ENCODE measurements around the gene POU2F3.

The POU2F3 gene

DNA sequence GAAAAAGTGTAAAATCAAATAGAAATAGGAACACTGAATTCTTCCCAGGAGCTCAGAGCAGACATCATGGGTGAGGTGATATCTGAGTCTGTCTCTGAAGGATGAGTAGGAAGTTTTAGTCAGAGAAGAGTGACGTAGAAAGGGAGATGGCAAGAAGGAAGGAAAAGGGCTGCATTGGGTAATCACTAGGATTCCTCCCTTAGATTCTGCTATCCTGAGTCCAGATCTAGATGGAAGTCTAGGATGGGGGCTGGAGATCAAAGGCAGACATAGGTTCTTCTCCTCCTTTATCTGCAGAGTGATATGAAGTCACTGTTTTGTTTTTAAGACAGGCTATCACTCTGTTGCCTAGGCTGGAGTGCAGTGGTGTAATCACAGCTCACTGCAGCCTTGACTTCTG, 30.4 kb downstream of the POU2F3 start:
- TF ChIP-seq FOXP2 (optimal IDR thresholded peaks at IDR 0.05; ENCODE audit: borderline replicate concordance, extremely low read depth, extremely low read length, insufficient read depth) (no peak), TAF1 (IDR thresholded peaks at IDR 0.05; ENCODE audit: borderline replicate concordance, insufficient read depth, low read length) (no peak), POLR2AphosphoS5 (IDR thresholded peaks at IDR 0.05; ENCODE audit: low read depth, low read length) (no peak), SIN3A (IDR thresholded peaks at IDR 0.05; ENCODE audit: borderline replicate concordance, insufficient read depth, low read length) (no peak)
- TF ChIP-seq, protein P1, sequence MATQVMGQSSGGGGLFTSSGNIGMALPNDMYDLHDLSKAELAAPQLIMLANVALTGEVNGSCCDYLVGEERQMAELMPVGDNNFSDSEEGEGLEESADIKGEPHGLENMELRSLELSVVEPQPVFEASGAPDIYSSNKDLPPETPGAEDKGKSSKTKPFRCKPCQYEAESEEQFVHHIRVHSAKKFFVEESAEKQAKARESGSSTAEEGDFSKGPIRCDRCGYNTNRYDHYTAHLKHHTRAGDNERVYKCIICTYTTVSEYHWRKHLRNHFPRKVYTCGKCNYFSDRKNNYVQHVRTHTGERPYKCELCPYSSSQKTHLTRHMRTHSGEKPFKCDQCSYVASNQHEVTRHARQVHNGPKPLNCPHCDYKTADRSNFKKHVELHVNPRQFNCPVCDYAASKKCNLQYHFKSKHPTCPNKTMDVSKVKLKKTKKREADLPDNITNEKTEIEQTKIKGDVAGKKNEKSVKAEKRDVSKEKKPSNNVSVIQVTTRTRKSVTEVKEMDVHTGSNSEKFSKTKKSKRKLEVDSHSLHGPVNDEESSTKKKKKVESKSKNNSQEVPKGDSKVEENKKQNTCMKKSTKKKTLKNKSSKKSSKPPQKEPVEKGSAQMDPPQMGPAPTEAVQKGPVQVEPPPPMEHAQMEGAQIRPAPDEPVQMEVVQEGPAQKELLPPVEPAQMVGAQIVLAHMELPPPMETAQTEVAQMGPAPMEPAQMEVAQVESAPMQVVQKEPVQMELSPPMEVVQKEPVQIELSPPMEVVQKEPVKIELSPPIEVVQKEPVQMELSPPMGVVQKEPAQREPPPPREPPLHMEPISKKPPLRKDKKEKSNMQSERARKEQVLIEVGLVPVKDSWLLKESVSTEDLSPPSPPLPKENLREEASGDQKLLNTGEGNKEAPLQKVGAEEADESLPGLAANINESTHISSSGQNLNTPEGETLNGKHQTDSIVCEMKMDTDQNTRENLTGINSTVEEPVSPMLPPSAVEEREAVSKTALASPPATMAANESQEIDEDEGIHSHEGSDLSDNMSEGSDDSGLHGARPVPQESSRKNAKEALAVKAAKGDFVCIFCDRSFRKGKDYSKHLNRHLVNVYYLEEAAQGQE (IDR thresholded peaks at IDR 0.05; ENCODE audit: insufficient read depth in 1 of 2, low read depth in 2 of 2, low read length in 2 of 2): no peak

DNA sequence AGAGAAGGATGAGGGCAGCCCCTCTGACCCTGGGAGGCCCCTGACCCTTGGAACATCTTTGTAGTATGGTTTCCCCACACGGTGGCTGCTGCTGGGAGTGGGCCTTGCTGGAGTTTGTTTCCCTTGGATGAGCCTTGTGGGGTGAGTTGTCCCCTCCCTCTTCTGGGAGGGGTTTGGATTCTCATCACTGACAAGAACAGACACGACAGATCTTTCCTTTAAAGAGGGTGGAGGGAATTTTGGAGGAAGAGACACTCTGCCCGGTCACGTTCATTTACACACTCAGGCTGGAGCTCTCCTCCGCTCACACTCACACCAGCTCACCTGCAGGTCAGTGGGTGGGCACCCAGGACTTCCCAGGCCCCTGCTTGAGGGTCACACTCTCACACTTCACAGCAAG, 31.7 kb downstream of the POU2F3 start:
- TF ChIP-seq TAF1 (IDR thresholded peaks at IDR 0.05; ENCODE audit: borderline replicate concordance, insufficient read depth, low read length) (no peak), FOXP2 (optimal IDR thresholded peaks at IDR 0.05; ENCODE audit: borderline replicate concordance, extremely low read depth, extremely low read length, insufficient read depth) (no peak), POLR2AphosphoS5 (IDR thresholded peaks at IDR 0.05; ENCODE audit: low read depth, low read length) (no peak), SIN3A (IDR thresholded peaks at IDR 0.05; ENCODE audit: borderline replicate concordance, insufficient read depth, low read length) (no peak)
- TF ChIP-seq, protein P1 (IDR thresholded peaks at IDR 0.05; ENCODE audit: insufficient read depth in 1 of 2, low read depth in 2 of 2, low read length in 2 of 2): no peak

- TF ChIP-seq SIN3A (IDR thresholded peaks at IDR 0.05; ENCODE audit: borderline replicate concordance, insufficient read depth, low read length) (no peak), FOXP2 (optimal IDR thresholded peaks at IDR 0.05; ENCODE audit: borderline replicate concordance, extremely low read depth, extremely low read length, insufficient read depth) (no peak), TAF1 (IDR thresholded peaks at IDR 0.05; ENCODE audit: borderline replicate concordance, insufficient read depth, low read length) (no peak), POLR2AphosphoS5 (IDR thresholded peaks at IDR 0.05; ENCODE audit: low read depth, low read length) (no peak)
- TF ChIP-seq, protein P1 (IDR thresholded peaks at IDR 0.05; ENCODE audit: insufficient read depth in 1 of 2, low read depth in 2 of 2, low read length in 2 of 2): no peak
These were observed 32.4 kb downstream of the POU2F3 start for GRCh38 chr11:120272303-120272702.

DNA sequence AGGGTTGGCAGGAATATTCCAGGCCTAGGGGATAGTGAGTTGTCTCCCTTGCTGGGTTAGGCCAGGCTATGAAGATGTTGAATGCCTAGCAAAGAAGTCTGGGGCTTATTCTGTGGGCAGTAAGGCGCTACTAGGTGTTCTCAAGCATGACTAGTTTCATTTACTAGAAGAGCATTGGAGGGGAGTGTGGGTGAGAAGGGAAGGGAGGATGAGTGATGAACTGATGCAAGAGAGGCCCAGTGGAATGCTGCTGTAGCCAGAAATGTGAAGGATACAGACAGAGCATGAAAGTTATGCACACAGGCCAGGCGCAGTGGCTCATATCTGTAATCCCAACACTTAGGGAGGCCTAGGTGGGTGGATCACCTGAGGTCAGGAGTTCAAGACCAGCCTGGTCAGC, 33.5 kb downstream of the POU2F3 start:
- TF ChIP-seq SIN3A (IDR thresholded peaks at IDR 0.05; ENCODE audit: borderline replicate concordance, insufficient read depth, low read length) (no peak), POLR2AphosphoS5 (IDR thresholded peaks at IDR 0.05; ENCODE audit: low read depth, low read length) (no peak), TAF1 (IDR thresholded peaks at IDR 0.05; ENCODE audit: borderline replicate concordance, insufficient read depth, low read length) (no peak), FOXP2 (optimal IDR thresholded peaks at IDR 0.05; ENCODE audit: borderline replicate concordance, extremely low read depth, extremely low read length, insufficient read depth) (no peak)
- TF ChIP-seq, protein P1 (IDR thresholded peaks at IDR 0.05; ENCODE audit: insufficient read depth in 1 of 2, low read depth in 2 of 2, low read length in 2 of 2): no peak

- TF ChIP-seq TAF1 (IDR thresholded peaks at IDR 0.05; ENCODE audit: borderline replicate concordance, insufficient read depth, low read length) (no peak), POLR2AphosphoS5 (IDR thresholded peaks at IDR 0.05; ENCODE audit: low read depth, low read length) (no peak), FOXP2 (optimal IDR thresholded peaks at IDR 0.05; ENCODE audit: borderline replicate concordance, extremely low read depth, extremely low read length, insufficient read depth) (no peak), SIN3A (IDR thresholded peaks at IDR 0.05; ENCODE audit: borderline replicate concordance, insufficient read depth, low read length) (no peak)
- TF ChIP-seq, protein P1 (IDR thresholded peaks at IDR 0.05; ENCODE audit: insufficient read depth in 1 of 2, low read depth in 2 of 2, low read length in 2 of 2): no peak
These were observed 39.6 kb downstream of the POU2F3 start for GRCh38 chr11:120279502-120279901.
